HG03460 (cell line): ENCODE results near the gene EHMT1.
"Not testable (repeated sequence)": the region's sequence is repeated elsewhere in the genome, so short reads cannot be mapped to it uniquely, and the experiment has no call there.

ENCODE experiments used
- ATAC-seq: cut with Tn5 transposase; IDR thresholded peaks from one replicate; pipeline ENCODE4 v1.9.1; 2021; ENCODE audit not compliant: unreplicated experiment

Gene EHMT1

GRCh38 chr9:137757613-137758029, 138.8 kb downstream of the EHMT1 start:
- ATAC-seq = no peak

DNA sequence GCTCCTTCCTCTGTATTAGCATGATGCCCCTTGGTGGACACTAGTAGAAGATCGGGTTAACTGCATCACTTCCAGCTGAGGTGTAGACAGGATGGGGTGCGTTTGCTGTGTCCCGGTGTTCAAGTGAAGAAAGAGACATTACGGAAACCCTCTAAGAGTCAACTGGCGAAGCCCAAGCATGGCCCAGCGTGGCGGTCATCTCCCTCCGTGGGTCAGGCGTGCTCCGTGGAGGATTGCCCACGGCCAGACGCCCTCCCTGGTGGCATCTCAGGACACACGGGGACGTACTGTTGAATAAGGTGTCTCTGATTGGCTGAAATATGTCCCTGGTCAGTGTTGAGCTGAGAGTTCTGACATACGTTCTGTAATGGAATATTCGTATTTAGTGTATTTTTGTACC, 139.3 kb downstream of the EHMT1 start:
- ATAC-seq = no peak

GRCh38 chr9:137759117-137759516, 140.3 kb downstream of the EHMT1 start:
- ATAC-seq = no peak

- no peak for ATAC-seq
These were observed 141.0 kb downstream of the EHMT1 start for GRCh38 chr9:137759649-137760321.

DNA sequence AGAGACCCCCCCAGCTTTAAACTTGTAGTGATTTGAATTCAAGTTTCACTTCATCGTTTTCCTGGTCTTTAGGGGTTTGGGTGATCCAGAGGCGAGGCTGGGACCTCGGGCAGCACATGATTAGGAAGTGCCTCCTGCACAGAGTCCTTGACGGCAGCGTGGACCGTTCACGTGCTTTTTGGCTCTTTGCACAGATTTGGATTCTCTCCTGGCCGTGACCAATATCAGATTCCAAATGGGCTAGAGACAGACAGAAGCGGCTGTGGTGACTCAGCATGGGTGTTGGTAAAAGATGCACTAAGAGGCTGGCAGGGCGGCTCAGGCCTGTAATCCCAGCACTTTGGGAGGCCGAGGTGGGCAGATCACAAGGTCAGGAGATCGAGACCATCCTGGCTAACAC, 141.6 kb downstream of the EHMT1 start:
- ATAC-seq = no peak

GRCh38 chr9:137761032-137761431, 142.2 kb downstream of the EHMT1 start:
- no peak for ATAC-seq

GRCh38 chr9:137761793-137762192, 143.0 kb downstream of the EHMT1 start:
- ATAC-seq = no peak

GRCh38 chr9:137762414-137763061, 143.7 kb downstream of the EHMT1 start:
- peak; percentile 71 for ATAC-seq

DNA sequence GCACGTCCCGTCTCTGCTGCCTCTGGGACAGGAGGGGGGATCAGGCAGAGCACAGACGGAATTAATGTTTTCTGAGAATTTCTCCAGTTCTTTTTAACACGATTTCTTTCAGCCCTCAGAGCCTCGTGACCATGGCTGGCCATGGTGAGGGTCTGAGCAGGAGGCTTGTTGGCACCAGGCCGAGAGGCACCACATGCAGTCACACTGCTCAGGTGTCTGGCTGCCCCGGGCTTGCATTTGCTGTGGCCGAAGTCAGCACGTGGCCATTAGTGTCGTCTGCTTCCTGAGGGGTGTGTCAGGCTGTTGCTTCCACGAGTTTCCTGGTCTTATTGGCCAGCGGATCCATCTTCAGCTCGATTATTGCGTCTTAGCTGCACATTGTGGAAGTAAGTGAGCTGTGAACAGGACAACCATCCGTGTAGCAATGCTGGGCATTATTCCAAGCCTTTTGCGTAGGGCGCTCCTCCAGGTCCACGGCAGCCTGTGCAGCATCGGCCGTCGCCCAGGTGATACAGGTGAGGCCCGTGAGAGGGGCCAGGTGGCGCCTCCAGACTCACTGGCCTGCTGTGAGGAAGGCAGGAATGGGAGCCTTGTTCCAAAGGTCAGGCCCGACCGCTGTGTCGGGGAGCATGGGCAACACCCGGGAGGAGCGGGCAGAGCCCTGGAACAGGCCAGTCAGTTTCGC, 144.6 kb downstream of the EHMT1 start:
- no peak for ATAC-seq

- no peak for ATAC-seq
These were observed 145.4 kb downstream of the EHMT1 start for GRCh38 chr9:137764171-137764671.

DNA sequence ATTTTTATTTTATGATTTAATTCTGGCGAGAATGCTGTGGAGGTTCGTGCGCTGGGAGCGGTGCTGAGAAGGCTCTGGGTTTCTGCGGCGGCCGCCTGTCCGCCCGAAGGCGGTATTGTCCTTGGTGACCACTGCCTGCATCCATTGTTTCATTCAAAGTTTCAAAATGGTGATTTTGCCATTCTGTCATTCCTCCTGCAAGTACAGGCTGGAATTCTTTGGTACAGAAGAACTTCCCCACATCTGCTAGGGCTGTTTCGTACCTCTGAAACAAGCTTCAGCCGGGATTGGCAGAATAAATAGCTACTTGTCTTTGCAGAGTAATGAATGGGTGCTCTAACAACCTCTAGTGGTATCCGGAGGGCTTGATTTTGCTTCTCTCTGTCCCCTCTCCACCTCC, 146.2 kb downstream of the EHMT1 start:
- ATAC-seq = no peak

GRCh38 chr9:137765536-137765935, 146.7 kb downstream of the EHMT1 start:
- ATAC-seq = no peak

GRCh38 chr9:137771580-137771979, 152.8 kb downstream of the EHMT1 start:
- no peak for ATAC-seq

- no peak for ATAC-seq
These were observed 153.6 kb downstream of the EHMT1 start for GRCh38 chr9:137772281-137772873.

GRCh38 chr9:137774775-137775386, 156.1 kb downstream of the EHMT1 start:
- no peak for ATAC-seq

DNA sequence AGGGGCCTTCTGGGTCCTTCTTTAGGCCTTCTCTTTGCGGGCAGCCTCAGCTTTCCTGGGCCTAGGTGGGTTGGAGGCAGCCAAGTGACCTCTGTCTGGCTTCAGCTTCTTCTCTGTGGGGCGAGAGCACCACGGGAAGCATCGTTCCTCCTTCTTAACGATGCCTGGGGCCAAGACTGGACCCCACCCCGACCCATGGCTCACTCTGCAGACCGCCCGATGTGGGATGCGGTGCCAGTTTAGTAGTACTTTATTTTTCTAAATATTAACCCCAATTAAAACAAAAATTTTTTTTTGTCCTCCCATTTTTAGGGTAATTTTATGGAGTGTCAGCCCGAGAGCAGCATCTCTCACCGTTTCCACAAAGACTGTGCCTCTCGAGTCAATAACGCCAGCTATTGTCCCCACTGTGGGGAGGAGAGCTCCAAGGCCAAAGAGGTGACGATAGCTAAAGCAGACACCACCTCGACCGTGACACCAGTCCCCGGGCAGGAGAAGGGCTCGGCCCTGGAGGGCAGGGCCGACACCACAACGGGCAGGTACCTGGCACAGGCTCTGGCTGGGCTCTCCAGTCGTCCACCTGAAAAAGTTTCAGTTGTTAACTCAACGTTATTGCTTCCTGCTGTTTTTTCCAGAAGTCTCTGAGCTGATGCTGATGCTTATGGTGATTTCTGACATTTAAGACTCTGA, 157.6 kb downstream of the EHMT1 start:
- no peak for ATAC-seq

DNA sequence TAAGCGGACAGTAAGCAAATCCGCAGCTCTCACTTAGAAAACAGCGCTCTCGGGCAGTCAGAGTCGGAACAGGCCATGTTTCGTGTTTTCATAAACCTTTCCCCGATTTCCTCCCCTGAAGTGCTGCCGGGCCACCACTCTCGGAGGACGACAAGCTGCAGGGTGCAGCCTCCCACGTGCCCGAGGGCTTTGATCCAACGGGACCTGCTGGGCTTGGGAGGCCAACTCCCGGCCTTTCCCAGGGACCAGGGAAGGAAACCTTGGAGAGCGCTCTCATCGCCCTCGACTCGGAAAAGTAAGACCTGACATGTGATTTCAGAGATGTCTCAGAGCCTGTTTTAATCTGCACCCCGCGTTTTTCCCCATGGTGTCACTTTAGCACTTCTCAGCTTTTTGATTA, 159.0 kb downstream of the EHMT1 start:
- ATAC-seq = no peak

GRCh38 chr9:137778336-137778735, 159.5 kb downstream of the EHMT1 start:
- no peak for ATAC-seq

DNA sequence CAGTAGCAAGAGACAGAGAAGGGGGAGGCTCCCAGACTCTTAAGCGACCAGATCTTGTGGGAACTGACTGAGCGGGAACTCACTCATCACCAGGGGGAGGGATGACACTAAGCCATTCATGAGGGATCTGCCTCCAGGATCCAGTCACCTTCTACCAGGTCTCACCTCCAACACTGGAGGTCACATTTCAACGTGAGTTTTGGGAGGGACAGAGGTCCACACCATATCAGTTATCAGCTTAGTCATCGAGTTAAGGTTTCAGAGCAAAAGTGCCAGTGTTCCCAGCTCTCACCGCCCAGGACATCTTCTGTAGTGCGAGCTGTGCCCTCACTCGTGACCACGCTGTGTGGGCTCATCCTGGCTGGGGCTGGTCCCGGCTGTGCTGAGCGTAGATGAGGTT, 160.1 kb downstream of the EHMT1 start:
- no peak for ATAC-seq

- ATAC-seq = not testable (repeated sequence)
These were observed 161.2 kb downstream of the EHMT1 start for GRCh38 chr9:137780031-137780430.
